ENCODE results near the gene ATP9B. TPM values are rescaled to one million over a fixed set of nuclear protein-coding genes. Genes with fewer than 3 reads are reported as not detected.

ATP9B gene
- total RNA-seq, 1 donor from 2014 or later = 37.3 TPM

- peaks cover 36% of the 10 kb centered on the region for H3K36me3 Mint-ChIP-seq (ENCODE audit: low read depth, unreplicated experiment)
- H3K4me3 Mint-ChIP-seq (ENCODE audit: unreplicated experiment) = no peak overlapping the region
- H3K27me3 Mint-ChIP-seq (ENCODE audit: unreplicated experiment) = peaks cover 4% of the 10 kb centered on the region
- peaks cover 13% of the 10 kb centered on the region for H3K4me1 Mint-ChIP-seq (ENCODE audit: unreplicated experiment)
- no peaks in the 10 kb centered on the region for H3K9me3 Mint-ChIP-seq (ENCODE audit: unreplicated experiment)
- TF ChIP-seq CTCF (IDR thresholded peaks at IDR 0.05; ENCODE audit: unreplicated experiment) = no peak
- DNase-seq (ENCODE audit: low spot score) = no peak
- H3K27ac Mint-ChIP-seq (ENCODE audit: unreplicated experiment) = no peak overlapping the region
These were observed 252.6 kb downstream of the ATP9B start for GRCh38 chr18:79321625-79322405.

DNA sequence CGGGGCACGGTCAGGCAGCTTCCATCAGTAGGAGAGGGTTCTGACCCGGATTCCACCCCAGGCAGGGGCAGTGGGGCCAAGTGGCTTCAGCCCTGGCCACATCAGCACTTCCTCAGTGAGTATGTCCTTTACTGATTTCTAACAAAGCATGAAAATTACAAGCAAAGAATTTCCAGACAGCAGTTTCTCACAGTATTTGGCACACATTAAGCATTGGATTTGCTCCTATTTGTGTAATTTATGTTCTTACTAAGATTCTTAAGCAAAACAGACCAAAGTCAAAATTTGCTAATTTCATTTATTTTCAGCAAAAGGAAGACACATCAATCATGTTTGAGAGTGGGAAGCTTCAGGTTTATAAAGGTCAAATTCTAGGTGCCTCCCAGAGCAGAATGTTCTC lies 253.2 kb downstream of the ATP9B start:
- H3K27ac Mint-ChIP-seq (ENCODE audit: unreplicated experiment) = no peak overlapping the region

GRCh38 chr18:79323471-79323870 lies 254.3 kb downstream of the ATP9B start:
- no peak overlapping the region for H3K4me3 Mint-ChIP-seq (ENCODE audit: unreplicated experiment)
- no peak for TF ChIP-seq CTCF (IDR thresholded peaks at IDR 0.05; ENCODE audit: unreplicated experiment)
- peaks cover 13% of the 10 kb centered on the region for H3K27me3 Mint-ChIP-seq (ENCODE audit: unreplicated experiment)
- no peaks in the 10 kb centered on the region for H3K9me3 Mint-ChIP-seq (ENCODE audit: unreplicated experiment)
- no peak for DNase-seq (ENCODE audit: low spot score)
- no peak overlapping the region for H3K27ac Mint-ChIP-seq (ENCODE audit: unreplicated experiment)
- peaks cover 36% of the 10 kb centered on the region for H3K36me3 Mint-ChIP-seq (ENCODE audit: low read depth, unreplicated experiment)
- peaks cover 2% of the 10 kb centered on the region for H3K4me1 Mint-ChIP-seq (ENCODE audit: unreplicated experiment)

More for the DNA sequence above, 253.2 kb downstream of the ATP9B start:
- H3K9me3 Mint-ChIP-seq (ENCODE audit: unreplicated experiment) = no peaks in the 10 kb centered on the region
- H3K4me1 Mint-ChIP-seq (ENCODE audit: unreplicated experiment) = peaks cover 10% of the 10 kb centered on the region
- TF ChIP-seq CTCF (IDR thresholded peaks at IDR 0.05; ENCODE audit: unreplicated experiment) = no peak
- peaks cover 7% of the 10 kb centered on the region for H3K27me3 Mint-ChIP-seq (ENCODE audit: unreplicated experiment)
- H3K36me3 Mint-ChIP-seq (ENCODE audit: low read depth, unreplicated experiment) = peaks cover 40% of the 10 kb centered on the region
- no peak overlapping the region for H3K4me3 Mint-ChIP-seq (ENCODE audit: unreplicated experiment)
- no peak for DNase-seq (ENCODE audit: low spot score)

DNA sequence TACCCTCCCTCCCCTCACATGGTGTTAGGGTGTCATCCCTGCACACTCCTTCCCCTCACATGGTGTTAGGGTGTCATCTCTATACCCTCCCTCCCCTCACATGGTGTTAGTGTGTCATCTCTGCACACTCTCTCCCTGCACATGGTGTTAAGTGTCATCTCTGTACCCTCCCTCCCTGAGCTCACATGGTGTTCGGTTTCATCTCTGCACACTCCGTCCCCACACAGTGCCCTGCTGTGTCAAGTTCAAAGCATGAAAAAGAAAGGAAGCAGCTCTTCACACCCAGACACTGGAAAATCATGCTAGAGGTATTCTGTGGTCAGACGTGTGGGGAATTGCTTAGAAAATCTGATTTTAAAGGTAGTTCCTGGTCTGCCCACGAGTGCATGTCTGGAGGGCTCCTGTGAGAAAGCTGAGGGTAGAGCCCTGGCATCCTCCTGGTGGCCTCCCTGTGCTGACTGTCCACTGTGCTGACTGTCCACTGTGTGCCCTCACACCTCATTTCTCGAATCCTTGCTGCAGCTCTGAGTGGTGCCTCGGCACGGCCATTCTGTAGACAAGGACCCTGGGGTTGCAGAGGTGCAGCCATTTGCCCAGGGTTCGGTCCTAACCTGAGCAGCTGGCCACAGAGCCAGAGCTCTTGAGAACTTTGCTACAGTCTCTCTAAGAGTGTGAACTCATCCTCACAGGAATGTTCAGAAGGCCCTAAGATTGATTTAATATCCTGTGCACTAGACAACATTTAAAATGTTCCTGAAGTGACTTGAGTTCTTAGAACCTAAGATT lies 257.4 kb downstream of the ATP9B start:
- TF ChIP-seq CTCF (IDR thresholded peaks at IDR 0.05; ENCODE audit: unreplicated experiment) = no peak
- Mint-ChIP-seq H3K9me3 (ENCODE audit: unreplicated experiment) (no peaks in the 10 kb centered on the region), H3K4me1 (ENCODE audit: unreplicated experiment) (peaks cover 6% of the 10 kb centered on the region), H3K27me3 (ENCODE audit: unreplicated experiment) (peaks cover 13% of the 10 kb centered on the region), H3K36me3 (ENCODE audit: low read depth, unreplicated experiment) (peaks cover 32% of the 10 kb centered on the region), H3K4me3 (ENCODE audit: unreplicated experiment) (no peak overlapping the region), H3K27ac (ENCODE audit: unreplicated experiment) (no peak overlapping the region)
- no peak for DNase-seq (ENCODE audit: low spot score)

Data from endothelial cell (in vitro differentiated cells).